Measurements from ENCODE around the gene SYT10.
"Not testable (repeated sequence)": the region's sequence is repeated elsewhere in the genome, so short reads cannot be mapped to it uniquely, and the experiment has no call there.

Gene SYT10

GRCh38 chr12:33437598-33437997 lies 2.0 kb downstream of the SYT10 start:
- in situ Hi-C loops (cut with HindIII; ENCODE audit: low pct_unique_long_range_greater_than_20kb, low sequenced_read_pairs), result no loop called here
- no peak for TF ChIP-seq JUND (IDR thresholded peaks at IDR 0.05; ENCODE audit: low read depth)
- no peak for DNase-seq (ENCODE audit: low read depth in 1 of 2, low spot score in 1 of 2)

- in situ Hi-C loops (cut with HindIII; ENCODE audit: low pct_unique_long_range_greater_than_20kb, low sequenced_read_pairs), result no loop called here
- TF ChIP-seq JUND (IDR thresholded peaks at IDR 0.05; ENCODE audit: low read depth), result no peak
- DNase-seq (ENCODE audit: low read depth in 1 of 2, low spot score in 1 of 2), result no peak
Measured at GRCh38 chr12:33432992-33433391, 6.6 kb downstream of the SYT10 start.

DNA sequence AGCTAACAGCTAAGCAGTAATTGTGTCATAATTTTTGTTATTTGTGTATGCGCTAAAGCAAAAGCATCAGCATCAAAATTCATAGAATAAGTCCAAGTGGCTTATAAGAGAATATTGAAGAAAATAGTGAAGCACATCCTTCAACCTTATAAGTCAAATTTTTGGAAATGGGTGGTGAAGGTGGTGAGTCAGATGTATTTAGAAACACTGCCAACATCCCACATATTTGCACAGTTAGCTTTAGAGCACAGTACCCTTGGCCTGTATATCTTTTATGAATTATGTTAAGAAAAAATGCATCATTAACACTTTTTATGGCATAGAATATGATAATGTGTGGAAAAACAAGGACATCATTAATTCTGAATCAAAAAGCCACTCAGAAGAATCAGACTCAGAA lies 8.0 kb downstream of the SYT10 start:
- DNase-seq (ENCODE audit: low read depth in 1 of 2, low spot score in 1 of 2), result no peak
- no peak for TF ChIP-seq JUND (IDR thresholded peaks at IDR 0.05; ENCODE audit: low read depth)
- in situ Hi-C loops (cut with HindIII; ENCODE audit: low pct_unique_long_range_greater_than_20kb, low sequenced_read_pairs), result no loop called here

DNA sequence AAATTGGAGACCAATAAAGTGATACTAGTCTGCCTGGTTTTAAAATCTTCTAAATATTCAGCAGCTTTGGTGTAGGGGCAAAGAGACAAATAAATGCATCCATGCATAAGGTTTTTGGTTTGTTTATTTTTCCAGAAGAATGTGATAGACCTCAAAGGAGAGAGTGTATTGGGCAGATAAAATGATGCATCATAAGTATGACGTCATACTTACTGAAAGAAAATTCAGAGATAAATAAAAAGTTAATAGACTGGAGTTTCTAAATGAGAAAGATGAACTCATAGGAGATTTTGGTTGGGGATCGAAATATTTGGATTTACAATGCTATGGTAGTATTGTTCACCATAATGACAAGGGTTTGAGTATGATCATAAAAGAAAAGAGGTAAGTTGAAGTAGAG lies 10.2 kb downstream of the SYT10 start:
- no peak for TF ChIP-seq JUND (IDR thresholded peaks at IDR 0.05; ENCODE audit: low read depth)
- in situ Hi-C loops (cut with HindIII; ENCODE audit: low pct_unique_long_range_greater_than_20kb, low sequenced_read_pairs), result no loop called here
- no peak for DNase-seq (ENCODE audit: low read depth in 1 of 2, low spot score in 1 of 2)

- in situ Hi-C loops (cut with HindIII; ENCODE audit: low pct_unique_long_range_greater_than_20kb, low sequenced_read_pairs), result no loop called here
- no peak for TF ChIP-seq JUND (IDR thresholded peaks at IDR 0.05; ENCODE audit: low read depth)
- peak in 1 of 2 experiments; percentile 69 for DNase-seq (ENCODE audit: low read depth in 1 of 2, low spot score in 1 of 2)
Measured at GRCh38 chr12:33427071-33427470, 12.5 kb downstream of the SYT10 start.

DNA sequence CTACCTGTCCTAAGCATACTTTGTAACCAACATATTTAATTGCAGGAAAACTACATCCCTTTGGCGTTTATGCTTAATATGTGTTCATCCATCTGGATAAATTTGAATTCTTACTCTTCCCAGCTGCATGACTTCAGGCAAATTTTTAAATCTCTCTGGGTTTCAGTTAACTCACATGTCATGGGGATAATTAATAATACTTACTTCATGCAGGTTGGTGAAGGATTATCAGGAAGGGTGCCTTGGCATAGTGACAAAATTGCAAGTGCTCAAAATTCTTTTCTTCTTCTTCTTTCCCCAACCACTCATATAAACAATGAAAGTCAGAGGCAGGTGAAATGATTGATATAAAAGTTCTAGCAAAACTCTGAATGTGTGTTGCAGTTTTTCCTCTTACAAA lies 15.9 kb downstream of the SYT10 start:
- DNase-seq (ENCODE audit: low read depth in 1 of 2, low spot score in 1 of 2), result no peak
- in situ Hi-C loops (cut with HindIII; ENCODE audit: low pct_unique_long_range_greater_than_20kb, low sequenced_read_pairs), result no loop called here
- no peak for TF ChIP-seq JUND (IDR thresholded peaks at IDR 0.05; ENCODE audit: low read depth)

GRCh38 chr12:33412410-33412809 lies 27.2 kb downstream of the SYT10 start:
- DNase-seq (ENCODE audit: low read depth in 1 of 2, low spot score in 1 of 2); in situ Hi-C loops (cut with HindIII; ENCODE audit: low pct_unique_long_range_greater_than_20kb, low sequenced_read_pairs): not testable (repeated sequence)

GRCh38 chr12:33383503-33383902 lies 56.1 kb downstream of the SYT10 start:
- in situ Hi-C loops (cut with HindIII; ENCODE audit: low pct_unique_long_range_greater_than_20kb, low sequenced_read_pairs), result no loop called here
- DNase-seq (ENCODE audit: low read depth in 1 of 2, low spot score in 1 of 2), result no peak
- TF ChIP-seq JUND (IDR thresholded peaks at IDR 0.05; ENCODE audit: low read depth), result no peak

- in situ Hi-C loops (cut with HindIII; ENCODE audit: low pct_unique_long_range_greater_than_20kb, low sequenced_read_pairs), result no loop called here
- TF ChIP-seq JUND (IDR thresholded peaks at IDR 0.05; ENCODE audit: low read depth), result no peak
- DNase-seq (ENCODE audit: low read depth in 1 of 2, low spot score in 1 of 2), result no peak
Measured at GRCh38 chr12:33376153-33376552, 63.5 kb downstream of the SYT10 start.

- DNase-seq (ENCODE audit: low read depth in 1 of 2, low spot score in 1 of 2), result no peak
- no peak for TF ChIP-seq JUND (IDR thresholded peaks at IDR 0.05; ENCODE audit: low read depth)
- in situ Hi-C loops (cut with HindIII; ENCODE audit: low pct_unique_long_range_greater_than_20kb, low sequenced_read_pairs), result no loop called here
Measured at GRCh38 chr12:33370318-33370717, 69.3 kb downstream of the SYT10 start.

GRCh38 chr12:33357181-33357580 lies 82.4 kb downstream of the SYT10 start:
- no peak for TF ChIP-seq JUND (IDR thresholded peaks at IDR 0.05; ENCODE audit: low read depth)
- in situ Hi-C loops (cut with HindIII; ENCODE audit: low pct_unique_long_range_greater_than_20kb, low sequenced_read_pairs), result no loop called here
- DNase-seq (ENCODE audit: low read depth in 1 of 2, low spot score in 1 of 2), result no peak

- DNase-seq (ENCODE audit: low read depth in 1 of 2, low spot score in 1 of 2), result no peak
- in situ Hi-C loops (cut with HindIII; ENCODE audit: low pct_unique_long_range_greater_than_20kb, low sequenced_read_pairs), result no loop called here
Measured at GRCh38 chr12:33349791-33350190, 89.8 kb downstream of the SYT10 start.

GRCh38 chr12:33331961-33332398 lies 107.6 kb downstream of the SYT10 start:
- DNase-seq (ENCODE audit: low read depth in 1 of 2, low spot score in 1 of 2); in situ Hi-C loops (cut with HindIII; ENCODE audit: low pct_unique_long_range_greater_than_20kb, low sequenced_read_pairs): not testable (repeated sequence)

More at GRCh38 chr12:33349791-33350190, 89.8 kb downstream of the SYT10 start:
- no peak for TF ChIP-seq JUND (IDR thresholded peaks at IDR 0.05; ENCODE audit: low read depth)

- in situ Hi-C loops (cut with HindIII; ENCODE audit: low pct_unique_long_range_greater_than_20kb, low sequenced_read_pairs), result no loop called here
- TF ChIP-seq JUND (IDR thresholded peaks at IDR 0.05; ENCODE audit: low read depth), result no peak
Measured at GRCh38 chr12:33330940-33331339, 108.7 kb downstream of the SYT10 start.

More at GRCh38 chr12:33330940-33331339, 108.7 kb downstream of the SYT10 start:
- DNase-seq (ENCODE audit: low read depth in 1 of 2, low spot score in 1 of 2), result peak; percentile 19 to 85

All from T47D (cell line).